ENCODE measurements around the gene TMEM115. TPM values are rescaled to one million over a fixed set of nuclear protein-coding genes. Genes with fewer than 3 reads are reported as not detected.

The TMEM115 gene, protein sequence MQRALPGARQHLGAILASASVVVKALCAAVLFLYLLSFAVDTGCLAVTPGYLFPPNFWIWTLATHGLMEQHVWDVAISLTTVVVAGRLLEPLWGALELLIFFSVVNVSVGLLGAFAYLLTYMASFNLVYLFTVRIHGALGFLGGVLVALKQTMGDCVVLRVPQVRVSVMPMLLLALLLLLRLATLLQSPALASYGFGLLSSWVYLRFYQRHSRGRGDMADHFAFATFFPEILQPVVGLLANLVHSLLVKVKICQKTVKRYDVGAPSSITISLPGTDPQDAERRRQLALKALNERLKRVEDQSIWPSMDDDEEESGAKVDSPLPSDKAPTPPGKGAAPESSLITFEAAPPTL
- total RNA-seq (10 to 100 TPM; 29.0 to 38.8 TPM), polyA plus RNA-seq (10 to 100 TPM; 32.9 to 44.8 TPM)
- long read RNA-seq, donor 1, transcript TMEM115-201 (2 exons, 2,197 nt) = major isoform, 25 of 41 reads
- long read RNA-seq, donor 1, partial matches to known transcripts = 16 of 41 reads
- long read RNA-seq, donor 1, other reads (novel, unspliced or antisense) = 0 of 41 reads
- long read RNA-seq, donor 2, transcript TMEM115-201 (2 exons, 2,197 nt) = major isoform, 10 of 10 reads
- long read RNA-seq, donor 2, partial matches to known transcripts = 0 of 10 reads
- long read RNA-seq, donor 2, other reads (novel, unspliced or antisense) = 0 of 10 reads
- long read RNA-seq, donor 3, transcript TMEM115-201 (2 exons, 2,197 nt) = major isoform, 15 of 15 reads
- long read RNA-seq, donor 3, partial matches to known transcripts = 0 of 15 reads
- long read RNA-seq, donor 3, other reads (novel, unspliced or antisense) = 0 of 15 reads
- long read RNA-seq, donor 4, transcript TMEM115-201 (2 exons, 2,197 nt) = major isoform, 12 of 12 reads
- long read RNA-seq, donor 4, partial matches to known transcripts = 0 of 12 reads
- long read RNA-seq, donor 4, other reads (novel, unspliced or antisense) = 0 of 12 reads
- long read RNA-seq, donor 5, transcript TMEM115-201 (2 exons, 2,197 nt) = major isoform, 27 of 27 reads
- long read RNA-seq, donor 5, partial matches to known transcripts = 0 of 27 reads
- long read RNA-seq, donor 5, other reads (novel, unspliced or antisense) = 0 of 27 reads

DNA sequence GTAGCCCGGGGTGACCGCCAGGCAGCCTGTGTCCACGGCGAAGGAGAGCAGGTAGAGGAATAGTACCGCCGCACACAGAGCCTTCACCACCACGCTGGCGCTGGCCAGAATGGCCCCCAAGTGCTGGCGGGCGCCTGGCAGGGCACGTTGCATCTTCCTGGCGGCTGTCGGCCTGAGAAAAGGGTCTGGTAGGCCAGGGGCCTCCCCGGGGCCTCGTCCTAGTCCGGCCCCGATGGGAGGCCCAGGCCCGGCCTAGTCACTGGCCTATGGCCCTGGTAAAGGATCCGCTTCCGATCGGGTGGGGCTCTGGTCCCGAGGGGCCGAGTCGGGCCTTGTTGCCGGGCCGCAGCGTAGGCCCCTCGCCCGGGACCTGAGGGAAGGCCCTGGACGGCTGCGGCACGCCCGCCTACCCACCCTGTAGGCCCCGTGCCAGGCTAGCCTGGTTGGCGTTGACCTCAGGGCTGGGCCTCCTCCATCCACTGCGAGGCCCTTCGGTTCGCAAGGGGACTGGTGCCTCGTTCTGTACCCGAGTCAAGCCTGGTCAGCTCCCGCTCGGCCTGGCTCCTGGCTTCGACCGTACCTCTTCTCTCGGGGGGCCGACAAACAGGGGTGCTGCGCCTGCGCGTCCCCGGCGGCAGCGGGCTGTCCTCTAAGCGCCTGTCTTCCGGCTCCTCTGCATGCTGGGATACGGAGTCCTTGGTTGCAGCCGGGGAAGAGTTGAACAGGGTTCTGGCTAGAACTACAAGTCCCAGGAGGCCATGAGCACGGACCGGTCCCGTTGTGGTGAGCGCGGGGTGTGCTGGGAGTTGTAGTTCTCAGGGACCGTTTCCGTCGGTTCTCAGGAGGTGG, at the start of gene TMEM115:
TMEM115 (minus strand) TSS at position 611 of the 849 bp plus-strand sequence; CDS start at position 153, 458 bp downstream.
- peak; percentile 97 for ATAC-seq (ENCODE audit: insufficient read depth, low FRiP score)
- Histone ChIP-seq H3K9ac (ENCODE audit: insufficient read depth in 1 of 2, low read length in 2 of 2) (peak within 1 kb of the TSS; percentile 45 to 88), H3K4me1 (ENCODE audit: control insufficient read depth in 5 of 5, insufficient read depth in 5 of 5, low read length in 5 of 5) (peaks cover 23 to 35% (median 25%) of the 10 kb centered on the region in 5 donors), H3K27ac (ENCODE audit: low read depth in 1 of 2, low read length in 1 of 2) (peak within 1 kb of the TSS; percentile 86 to 89), H3K36me3 (ENCODE audit: control insufficient read depth in 4 of 4, insufficient read depth in 4 of 4, low read length in 4 of 4) (peaks cover 7 to 26% (median 15%) of the 10 kb centered on the region in 4 donors), H3K27me3 (ENCODE audit: control insufficient read depth in 3 of 3, insufficient read depth in 3 of 3, low read length in 2 of 3) (no peaks in the 10 kb centered on the region), H3K9me3 (ENCODE audit: control insufficient read depth in 4 of 4, insufficient read depth in 3 of 4, low read length in 3 of 4) (no peaks in the 10 kb centered on the region), H3K4me3 (peak within 1 kb of the TSS; percentile 82)
- peak; percentile 97 to 99 (median 99) for DNase-seq
- TF ChIP-seq, protein P1, sequence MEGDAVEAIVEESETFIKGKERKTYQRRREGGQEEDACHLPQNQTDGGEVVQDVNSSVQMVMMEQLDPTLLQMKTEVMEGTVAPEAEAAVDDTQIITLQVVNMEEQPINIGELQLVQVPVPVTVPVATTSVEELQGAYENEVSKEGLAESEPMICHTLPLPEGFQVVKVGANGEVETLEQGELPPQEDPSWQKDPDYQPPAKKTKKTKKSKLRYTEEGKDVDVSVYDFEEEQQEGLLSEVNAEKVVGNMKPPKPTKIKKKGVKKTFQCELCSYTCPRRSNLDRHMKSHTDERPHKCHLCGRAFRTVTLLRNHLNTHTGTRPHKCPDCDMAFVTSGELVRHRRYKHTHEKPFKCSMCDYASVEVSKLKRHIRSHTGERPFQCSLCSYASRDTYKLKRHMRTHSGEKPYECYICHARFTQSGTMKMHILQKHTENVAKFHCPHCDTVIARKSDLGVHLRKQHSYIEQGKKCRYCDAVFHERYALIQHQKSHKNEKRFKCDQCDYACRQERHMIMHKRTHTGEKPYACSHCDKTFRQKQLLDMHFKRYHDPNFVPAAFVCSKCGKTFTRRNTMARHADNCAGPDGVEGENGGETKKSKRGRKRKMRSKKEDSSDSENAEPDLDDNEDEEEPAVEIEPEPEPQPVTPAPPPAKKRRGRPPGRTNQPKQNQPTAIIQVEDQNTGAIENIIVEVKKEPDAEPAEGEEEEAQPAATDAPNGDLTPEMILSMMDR (IDR thresholded peaks at IDR 0.05; ENCODE audit: control extremely low read depth, extremely low read depth) = no peak
- WGBS, 2 donors = 1 to 2% methylated on average over 64 of the region's 64 CpGs

DNA sequence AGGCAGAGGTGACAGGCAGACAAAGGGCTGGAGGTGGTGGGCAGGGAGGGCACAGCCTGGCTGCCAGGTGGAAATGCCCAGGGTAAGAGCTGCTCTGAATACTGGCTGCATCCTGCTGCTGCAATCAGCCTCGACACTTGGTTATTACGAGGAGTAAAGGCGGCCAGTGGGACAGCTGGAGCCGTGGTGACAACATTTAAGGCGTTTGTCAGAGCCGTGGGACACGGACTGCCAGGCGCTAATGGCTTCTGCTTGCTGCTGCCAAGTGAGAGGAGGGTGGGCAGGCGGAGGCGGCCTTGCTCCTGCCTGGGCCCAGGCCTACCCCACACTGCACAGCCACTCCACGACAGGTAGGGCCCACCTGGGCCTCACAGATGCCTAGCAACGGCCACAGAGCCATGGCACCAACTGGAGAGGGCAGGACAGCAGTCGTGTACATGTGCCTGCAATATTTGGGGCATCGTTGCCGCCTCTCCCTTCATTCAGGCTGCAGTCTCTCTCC, 49.2 kb upstream of the TMEM115 start:
- no peak overlapping the region for H3K27ac ChIP-seq (ENCODE audit: low read depth in 1 of 2, low read length in 1 of 2)
- no peak overlapping the region for H3K4me3 ChIP-seq
- H3K36me3 ChIP-seq (ENCODE audit: control insufficient read depth in 4 of 4, insufficient read depth in 4 of 4, low read length in 4 of 4) = no peaks in the 10 kb centered on the region
- H3K9ac ChIP-seq (ENCODE audit: insufficient read depth in 1 of 2, low read length in 2 of 2) = no peak overlapping the region
- no peaks in the 10 kb centered on the region for H3K27me3 ChIP-seq (ENCODE audit: control insufficient read depth in 3 of 3, insufficient read depth in 3 of 3, low read length in 2 of 3)
- ATAC-seq (ENCODE audit: insufficient read depth, low FRiP score) (no peak), DNase-seq (no peak)
- H3K9me3 ChIP-seq (ENCODE audit: control insufficient read depth in 4 of 4, insufficient read depth in 3 of 4, low read length in 3 of 4) = no peaks in the 10 kb centered on the region
- WGBS, 2 donors = 82 to 83% methylated on average over 15 of the region's 15 CpGs
- TF ChIP-seq, protein P1 (IDR thresholded peaks at IDR 0.05; ENCODE audit: control extremely low read depth, extremely low read depth) = no peak
- no peaks in the 10 kb centered on the region for H3K4me1 ChIP-seq (ENCODE audit: control insufficient read depth in 5 of 5, insufficient read depth in 5 of 5, low read length in 5 of 5)

DNA sequence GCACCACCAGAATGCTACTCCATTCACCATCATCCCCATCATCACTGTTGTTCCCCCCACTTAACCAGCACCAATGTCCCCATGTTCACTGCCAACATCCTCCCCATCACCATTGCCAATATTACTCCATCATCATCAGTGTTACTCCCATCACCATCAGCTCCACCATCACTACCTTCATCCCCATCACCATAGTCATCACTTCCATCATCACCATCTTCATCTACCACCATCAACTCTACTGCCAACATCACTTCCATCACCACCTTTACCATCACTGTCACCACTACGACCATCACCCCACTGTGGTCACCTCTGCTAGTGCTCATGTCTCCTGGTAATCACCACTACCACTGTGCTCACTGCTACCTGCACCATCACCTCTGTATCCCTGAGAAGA, 47.2 kb upstream of the TMEM115 start:
- 70 to 71% methylated on average over 1 of the region's 1 CpG for WGBS, 2 donors
- no peak for DNase-seq

More for the DNA sequence above, 47.2 kb upstream of the TMEM115 start:
- H3K27ac ChIP-seq (ENCODE audit: low read depth in 1 of 2, low read length in 1 of 2) = no peak overlapping the region
- ATAC-seq (ENCODE audit: insufficient read depth, low FRiP score) = no peak
- H3K9ac ChIP-seq (ENCODE audit: insufficient read depth in 1 of 2, low read length in 2 of 2) = no peak overlapping the region
- no peaks in the 10 kb centered on the region for H3K27me3 ChIP-seq (ENCODE audit: control insufficient read depth in 3 of 3, insufficient read depth in 3 of 3, low read length in 2 of 3)
- H3K36me3 ChIP-seq (ENCODE audit: control insufficient read depth in 4 of 4, insufficient read depth in 4 of 4, low read length in 4 of 4) = no peaks in the 10 kb centered on the region
- TF ChIP-seq, protein P1 (IDR thresholded peaks at IDR 0.05; ENCODE audit: control extremely low read depth, extremely low read depth) = no peak
- no peak overlapping the region for H3K4me3 ChIP-seq
- no peaks in the 10 kb centered on the region for H3K9me3 ChIP-seq (ENCODE audit: control insufficient read depth in 4 of 4, insufficient read depth in 3 of 4, low read length in 3 of 4)
- H3K4me1 ChIP-seq (ENCODE audit: control insufficient read depth in 5 of 5, insufficient read depth in 5 of 5, low read length in 5 of 5) = no peaks in the 10 kb centered on the region
